HUES6 (cell line): ENCODE results near the gene PA2G4.

Source experiments
- H3K27ac ChIP-seq: 2 replicates; pipeline ENCODE4 v1.7.0; 2013; ENCODE audit warnings: low read depth, mild to moderate bottlenecking, low read length, inconsistent platforms
- H3K27me3 ChIP-seq: 2 replicates; pipeline ENCODE4 v1.6.1; 2013; ENCODE audit warnings: low read length; ENCODE audit not compliant: control insufficient read depth, insufficient read depth
- H3K36me3 ChIP-seq: 2 replicates; pipeline ENCODE4 v1.6.1; 2013; ENCODE audit warnings: low read length; ENCODE audit not compliant: control insufficient read depth, insufficient read depth
- H3K4me1 ChIP-seq: 2 replicates; pipeline ENCODE4 v1.6.1; 2013; ENCODE audit warnings: low read length; ENCODE audit not compliant: control insufficient read depth, insufficient read depth
- H3K4me3 ChIP-seq: 2 replicates; pipeline ENCODE4 v1.5.1; 2013; ENCODE audit warnings: low read depth, low read length
- H3K9ac ChIP-seq: one replicate; pipeline ENCODE4 v1.6.1; 2013; ENCODE audit warnings: mild to moderate bottlenecking, low read length
- H3K9me3 ChIP-seq: 2 replicates; pipeline ENCODE4 v1.6.1; 2013; ENCODE audit warnings: low read depth, low read length; ENCODE audit not compliant: control insufficient read depth, insufficient read depth

PA2G4 gene

GRCh38 chr12:56143217-56143616, 38.9 kb downstream of the PA2G4 start:
- H3K27me3 ChIP-seq = no peaks in the 10 kb centered on the region
- no peaks in the 10 kb centered on the region for H3K9me3 ChIP-seq
- no peak overlapping the region for H3K27ac ChIP-seq
- peaks cover 64% of the 10 kb centered on the region for H3K36me3 ChIP-seq
- H3K9ac ChIP-seq = no peak overlapping the region
- H3K4me3 ChIP-seq = no peak overlapping the region
- H3K4me1 ChIP-seq = no peaks in the 10 kb centered on the region

- Histone ChIP-seq H3K9ac (no peak overlapping the region), H3K9me3 (no peaks in the 10 kb centered on the region), H3K4me3 (no peak overlapping the region), H3K4me1 (no peaks in the 10 kb centered on the region), H3K36me3 (peaks cover 58% of the 10 kb centered on the region), H3K27ac (no peak overlapping the region), H3K27me3 (no peaks in the 10 kb centered on the region)
These were observed 39.5 kb downstream of the PA2G4 start for GRCh38 chr12:56143870-56144269.

- Histone ChIP-seq H3K9ac (no peak overlapping the region), H3K27me3 (no peaks in the 10 kb centered on the region), H3K36me3 (peaks cover 46% of the 10 kb centered on the region), H3K27ac (no peak overlapping the region), H3K4me3 (no peak overlapping the region), H3K4me1 (no peaks in the 10 kb centered on the region), H3K9me3 (no peaks in the 10 kb centered on the region)
These were observed 40.9 kb downstream of the PA2G4 start for GRCh38 chr12:56145217-56145616.

- no peak overlapping the region for H3K9ac ChIP-seq
- no peaks in the 10 kb centered on the region for H3K27me3 ChIP-seq
- peaks cover 36% of the 10 kb centered on the region for H3K36me3 ChIP-seq
- H3K4me1 ChIP-seq = peaks cover 4% of the 10 kb centered on the region; the same call in 1 of the 2 replicates
- no peaks in the 10 kb centered on the region for H3K9me3 ChIP-seq
- H3K27ac ChIP-seq = no peak overlapping the region
- no peak overlapping the region for H3K4me3 ChIP-seq
These were observed 42.4 kb downstream of the PA2G4 start for GRCh38 chr12:56146492-56147460.

GRCh38 chr12:56150563-56150962, 46.2 kb downstream of the PA2G4 start:
- Histone ChIP-seq H3K27ac (no peak overlapping the region), H3K9me3 (no peaks in the 10 kb centered on the region), H3K4me3 (no peak overlapping the region), H3K4me1 (peaks cover 12% of the 10 kb centered on the region), H3K9ac (no peak overlapping the region), H3K27me3 (no peaks in the 10 kb centered on the region), H3K36me3 (peaks cover 11% of the 10 kb centered on the region)

- peaks cover 12% of the 10 kb centered on the region for H3K4me1 ChIP-seq
- H3K9me3 ChIP-seq = no peaks in the 10 kb centered on the region
- H3K27me3 ChIP-seq = no peaks in the 10 kb centered on the region
- H3K4me3 ChIP-seq = peak overlapping the region; percentile 86
- peaks cover 14% of the 10 kb centered on the region for H3K36me3 ChIP-seq
- peak overlapping the region; percentile 88; the same call in 1 of the 2 replicates for H3K27ac ChIP-seq
- peak overlapping the region; percentile 76 for H3K9ac ChIP-seq
These were observed 47.3 kb downstream of the PA2G4 start for GRCh38 chr12:56151672-56152131.

GRCh38 chr12:56152132-56152755, 47.9 kb downstream of the PA2G4 start, which contains the start of gene MYL6B:
Gene MYL6B (plus strand): TSS chr12:56152587. CDS start chr12:56153919, 1,332 bp downstream.
- Histone ChIP-seq H3K36me3 (peaks cover 14% of the 10 kb centered on the region), H3K27ac (peak within 1 kb of the TSS; percentile 88), H3K4me1 (peaks cover 13% of the 10 kb centered on the region), H3K9ac (peak within 1 kb of the TSS; percentile 76), H3K9me3 (no peaks in the 10 kb centered on the region), H3K27me3 (no peaks in the 10 kb centered on the region), H3K4me3 (peak within 1 kb of the TSS; percentile 86)

DNA sequence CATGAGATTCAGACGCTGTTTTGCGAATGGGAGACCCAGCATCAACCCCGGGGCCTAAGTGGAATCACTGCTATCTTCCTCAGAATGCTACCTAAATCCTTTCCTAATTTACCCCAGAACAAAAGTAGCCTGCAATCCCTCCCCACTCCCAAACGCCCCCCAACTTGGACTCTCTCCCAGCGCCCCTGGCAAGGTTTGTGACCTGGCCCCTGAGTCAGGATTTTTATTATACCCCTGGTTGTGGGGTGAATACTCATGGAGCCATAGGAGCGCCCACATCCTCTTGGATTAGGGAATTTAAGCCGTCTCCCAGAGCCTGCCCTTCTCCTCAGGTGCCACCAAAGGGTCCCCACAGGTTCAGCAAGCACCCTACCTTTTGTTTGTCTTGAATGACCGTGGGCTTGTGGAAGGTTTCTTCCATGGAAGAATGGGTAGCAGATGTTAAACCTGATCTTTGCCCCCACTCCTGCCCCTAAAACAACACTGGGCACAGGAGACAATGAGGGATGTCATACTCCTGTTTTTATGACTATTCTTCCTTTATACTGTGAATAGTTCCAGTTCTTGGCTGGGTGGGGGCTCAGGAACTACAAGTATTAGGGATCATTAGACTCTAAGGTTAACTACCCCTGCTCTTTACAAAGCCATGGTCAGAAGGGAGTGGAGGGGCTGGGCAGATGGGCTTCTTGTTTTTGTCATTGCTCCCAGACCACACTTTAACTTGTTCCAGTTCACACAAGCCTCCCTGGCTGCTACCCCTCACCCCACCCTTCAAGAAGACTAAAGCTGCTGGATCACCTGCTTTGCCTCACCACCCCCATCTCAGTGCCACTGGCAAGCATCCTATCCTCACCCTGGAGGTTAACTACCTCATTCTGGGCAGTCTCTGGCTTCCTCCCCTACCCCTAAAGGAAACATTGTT, 48.7 kb downstream of the PA2G4 start:
- H3K4me1 ChIP-seq = peaks cover 16% of the 10 kb centered on the region
- no peaks in the 10 kb centered on the region for H3K27me3 ChIP-seq
- H3K9ac ChIP-seq = peak overlapping the region; percentile 73
- no peaks in the 10 kb centered on the region for H3K9me3 ChIP-seq
- peak overlapping the region; percentile 88; the same call in 1 of the 2 replicates for H3K27ac ChIP-seq
- H3K4me3 ChIP-seq = peak overlapping the region; percentile 86
- H3K36me3 ChIP-seq = peaks cover 14% of the 10 kb centered on the region

GRCh38 chr12:56153678-56154065, 49.3 kb downstream of the PA2G4 start:
- peak overlapping the region; percentile 73 for H3K9ac ChIP-seq
- peaks cover 16% of the 10 kb centered on the region for H3K4me1 ChIP-seq
- H3K27ac ChIP-seq = no peak overlapping the region
- H3K27me3 ChIP-seq = no peaks in the 10 kb centered on the region
- peaks cover 14% of the 10 kb centered on the region for H3K36me3 ChIP-seq
- H3K9me3 ChIP-seq = no peaks in the 10 kb centered on the region
- peak overlapping the region; percentile 86 for H3K4me3 ChIP-seq

- no peak overlapping the region for H3K9ac ChIP-seq
- H3K4me1 ChIP-seq = peaks cover 17% of the 10 kb centered on the region
- no peaks in the 10 kb centered on the region for H3K9me3 ChIP-seq
- H3K4me3 ChIP-seq = no peak overlapping the region
- H3K27ac ChIP-seq = no peak overlapping the region
- H3K27me3 ChIP-seq = no peaks in the 10 kb centered on the region
- H3K36me3 ChIP-seq = peaks cover 17% of the 10 kb centered on the region
These were observed 50.0 kb downstream of the PA2G4 start for GRCh38 chr12:56154246-56154771.
